ENCODE data around the gene TMED4.

TMED4 gene

DNA sequence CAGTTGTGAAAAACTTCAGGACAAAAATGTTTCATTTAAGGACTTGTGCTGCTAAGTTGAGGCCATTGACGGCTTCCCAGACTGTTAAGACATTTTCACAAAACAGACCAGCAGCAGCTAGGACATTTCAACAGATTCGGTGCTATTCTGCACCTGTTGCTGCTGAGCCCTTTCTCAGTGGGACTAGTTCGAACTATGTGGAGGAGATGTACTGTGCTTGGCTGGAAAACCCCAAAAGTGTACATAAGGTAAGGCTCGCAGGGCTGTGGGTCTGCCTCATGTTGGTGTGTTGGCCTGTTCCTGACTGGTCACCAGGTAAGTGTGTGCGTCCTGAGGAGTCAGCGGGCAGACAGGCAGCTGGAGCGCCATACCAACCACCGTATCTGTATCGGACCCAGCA, 42.3 kb upstream of the TMED4 start:
- Histone ChIP-seq H3K36me3 (ENCODE audit: insufficient read depth, insufficient read length, low read length) (peaks cover 41% of the 10 kb centered on the region), H3K4me1 (ENCODE audit: insufficient read depth, insufficient read length) (peaks cover 3% of the 10 kb centered on the region)
- TF ChIP-seq YY1 (IDR thresholded peaks at IDR 0.05; ENCODE audit: insufficient read depth, insufficient read length) (no peak), SUZ12 (IDR thresholded peaks at IDR 0.05; ENCODE audit: extremely low read depth, insufficient read depth, insufficient read length) (no peak), ZNF274 (IDR thresholded peaks at IDR 0.05; ENCODE audit: low read depth, low read length) (no peak)

DNA sequence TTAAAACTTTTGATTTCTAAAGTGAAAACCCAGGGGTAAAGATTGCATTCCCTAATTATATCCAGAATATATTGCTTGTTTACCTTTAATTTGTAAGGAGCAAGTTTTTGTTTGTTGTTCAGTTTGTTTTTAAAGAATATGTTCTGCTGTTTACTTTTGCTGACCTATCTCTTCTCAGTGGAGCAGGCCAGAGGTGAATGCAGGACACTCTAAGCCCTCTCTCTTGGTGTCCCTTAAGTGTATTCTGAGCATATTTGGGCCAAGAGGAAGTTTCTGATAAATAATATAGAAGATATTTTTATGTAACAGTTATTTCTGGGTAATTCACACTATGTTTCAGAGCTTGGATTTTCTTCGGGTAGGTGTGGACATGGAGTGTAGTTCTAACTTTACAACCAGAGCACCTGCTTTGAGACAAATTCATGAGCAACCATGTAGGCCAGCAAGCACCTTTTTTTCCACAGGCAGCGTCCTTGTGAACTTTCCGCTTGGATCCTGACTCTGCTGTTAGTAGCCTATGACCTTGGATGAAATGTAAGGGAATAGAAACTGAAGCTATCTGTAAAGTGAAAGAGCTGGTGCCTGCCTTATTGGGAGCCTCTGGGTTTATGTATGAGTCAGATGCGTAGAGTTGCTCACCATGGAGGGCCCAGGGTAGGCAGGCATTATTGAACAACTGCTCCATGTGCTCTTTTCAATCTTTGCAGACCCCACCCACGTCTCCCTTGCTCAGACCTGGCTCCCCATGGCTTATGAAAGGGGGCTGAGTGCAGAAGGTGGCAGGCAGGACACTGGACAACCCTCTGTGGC, 40.5 kb upstream of the TMED4 start:
- Histone ChIP-seq H3K27me3 (ENCODE audit: insufficient read depth, insufficient read length) (no peaks in the 10 kb centered on the region), H3K9ac (ENCODE audit: insufficient read length, low read depth) (no peak overlapping the region), H3K36me3 (ENCODE audit: insufficient read depth, insufficient read length, low read length) (peaks cover 36% of the 10 kb centered on the region), H3K9me3 (ENCODE audit: insufficient read depth, low read length) (no peaks in the 10 kb centered on the region), H3K4me3 (ENCODE audit: insufficient read length, low read depth) (no peak overlapping the region), H3K4me1 (ENCODE audit: insufficient read depth, insufficient read length) (peaks cover 3% of the 10 kb centered on the region)
- DNase-seq (ENCODE audit: low read depth, low spot score) = no peak
- TF ChIP-seq SUZ12 (IDR thresholded peaks at IDR 0.05; ENCODE audit: extremely low read depth, insufficient read depth, insufficient read length) (no peak), ZNF274 (IDR thresholded peaks at IDR 0.05; ENCODE audit: low read depth, low read length) (no peak), YY1 (IDR thresholded peaks at IDR 0.05; ENCODE audit: insufficient read depth, insufficient read length) (no peak)

More for the DNA sequence above, 42.3 kb upstream of the TMED4 start:
- Histone ChIP-seq H3K27me3 (ENCODE audit: insufficient read depth, insufficient read length) (no peaks in the 10 kb centered on the region), H3K4me3 (ENCODE audit: insufficient read length, low read depth) (no peak overlapping the region), H3K9ac (ENCODE audit: insufficient read length, low read depth) (no peak overlapping the region), H3K9me3 (ENCODE audit: insufficient read depth, low read length) (no peaks in the 10 kb centered on the region)
- no peak for DNase-seq (ENCODE audit: low read depth, low spot score)

DNA sequence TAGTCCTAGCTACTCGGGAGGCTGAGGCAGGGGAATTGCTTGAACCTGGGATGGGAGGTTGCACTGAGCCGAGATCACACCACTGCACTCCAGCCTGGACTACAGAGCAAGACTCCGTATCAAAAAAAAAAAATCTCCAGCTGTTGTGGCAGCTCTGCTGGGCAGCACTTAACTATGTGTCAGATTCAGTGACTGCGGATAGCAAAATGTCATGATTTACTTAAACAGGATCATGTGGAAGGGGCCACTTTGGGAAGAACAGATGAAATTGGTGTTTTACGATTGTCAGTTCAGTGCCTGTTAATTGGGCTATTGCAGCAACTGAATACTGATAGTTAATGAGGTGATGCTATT, 39.7 kb upstream of the TMED4 start:
- TF ChIP-seq SUZ12 (IDR thresholded peaks at IDR 0.05; ENCODE audit: extremely low read depth, insufficient read depth, insufficient read length) (no peak), ZNF274 (IDR thresholded peaks at IDR 0.05; ENCODE audit: low read depth, low read length) (no peak), YY1 (IDR thresholded peaks at IDR 0.05; ENCODE audit: insufficient read depth, insufficient read length) (no peak)
- Histone ChIP-seq H3K4me1 (ENCODE audit: insufficient read depth, insufficient read length) (peaks cover 3% of the 10 kb centered on the region), H3K9me3 (ENCODE audit: insufficient read depth, low read length) (no peaks in the 10 kb centered on the region), H3K4me3 (ENCODE audit: insufficient read length, low read depth) (no peak overlapping the region), H3K36me3 (ENCODE audit: insufficient read depth, insufficient read length, low read length) (peaks cover 33% of the 10 kb centered on the region), H3K9ac (ENCODE audit: insufficient read length, low read depth) (no peak overlapping the region), H3K27me3 (ENCODE audit: insufficient read depth, insufficient read length) (no peaks in the 10 kb centered on the region)
- no peak for DNase-seq (ENCODE audit: low read depth, low spot score)

DNA sequence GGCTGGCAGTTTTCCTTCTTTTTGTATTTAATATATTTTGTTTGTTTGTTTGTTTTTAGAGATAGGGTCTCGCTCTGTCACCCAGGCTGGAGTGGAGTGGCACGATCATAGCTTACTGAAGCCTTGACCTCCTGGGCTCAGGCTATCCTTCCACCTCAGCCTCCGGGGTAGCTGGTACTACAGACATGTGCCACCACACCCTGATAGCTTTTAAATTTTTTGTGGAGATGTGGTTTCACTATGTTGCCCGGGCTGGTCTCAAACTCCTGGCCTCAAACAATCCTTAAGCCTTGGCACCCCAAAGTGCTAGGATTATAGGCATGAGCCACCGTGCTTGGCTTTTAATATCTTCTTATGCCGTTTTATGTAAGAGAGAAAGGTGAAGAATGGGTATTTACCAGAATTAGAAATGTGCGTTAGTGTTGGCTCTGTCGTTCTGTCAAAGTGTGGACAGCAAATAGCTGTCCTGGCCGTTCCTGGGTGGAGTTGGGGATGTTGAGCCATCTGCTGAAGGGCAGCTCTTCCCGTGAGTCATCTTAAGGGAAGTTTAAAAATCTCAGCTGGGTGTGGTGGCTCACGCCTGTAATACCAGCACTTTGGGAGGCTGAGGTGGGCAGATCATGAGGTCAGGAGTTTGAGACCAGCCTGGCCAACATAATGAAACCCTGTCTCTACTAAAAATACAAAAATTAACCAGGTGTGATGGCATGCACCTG, 39.2 kb upstream of the TMED4 start:
- H3K9ac ChIP-seq (ENCODE audit: insufficient read length, low read depth) = no peak overlapping the region
- H3K36me3 ChIP-seq (ENCODE audit: insufficient read depth, insufficient read length, low read length) = peaks cover 27% of the 10 kb centered on the region
- H3K4me3 ChIP-seq (ENCODE audit: insufficient read length, low read depth) = no peak overlapping the region
- TF ChIP-seq ZNF274 (IDR thresholded peaks at IDR 0.05; ENCODE audit: low read depth, low read length) = no peak
- no peak for TF ChIP-seq SUZ12 (IDR thresholded peaks at IDR 0.05; ENCODE audit: extremely low read depth, insufficient read depth, insufficient read length)
- TF ChIP-seq YY1 (IDR thresholded peaks at IDR 0.05; ENCODE audit: insufficient read depth, insufficient read length) = no peak
- no peak for DNase-seq (ENCODE audit: low read depth, low spot score)
- H3K27me3 ChIP-seq (ENCODE audit: insufficient read depth, insufficient read length) = no peaks in the 10 kb centered on the region
- no peaks in the 10 kb centered on the region for H3K4me1 ChIP-seq (ENCODE audit: insufficient read depth, insufficient read length)
- no peaks in the 10 kb centered on the region for H3K9me3 ChIP-seq (ENCODE audit: insufficient read depth, low read length)

DNA sequence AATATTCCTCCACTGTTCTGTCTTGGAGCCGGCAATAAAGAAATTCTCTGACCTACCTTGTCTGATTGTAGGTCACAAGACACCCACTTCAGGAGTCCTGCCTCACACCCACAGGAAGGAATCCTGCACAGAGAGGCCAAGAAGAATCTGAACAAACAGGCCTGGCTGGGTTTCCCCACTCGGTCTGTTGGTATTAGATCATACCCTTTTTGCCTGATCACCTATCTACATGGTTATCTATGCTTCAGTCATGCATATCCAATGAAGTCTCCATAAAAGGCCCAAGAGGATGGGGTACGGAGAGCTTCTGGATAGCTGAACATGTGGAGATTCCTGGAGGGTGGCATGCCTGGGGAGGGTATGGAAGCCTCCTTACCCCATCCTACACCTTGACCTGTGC, 36.7 kb upstream of the TMED4 start:
- H3K36me3 ChIP-seq (ENCODE audit: insufficient read depth, insufficient read length, low read length) = peaks cover 7% of the 10 kb centered on the region
- no peak for DNase-seq (ENCODE audit: low read depth, low spot score)
- H3K4me3 ChIP-seq (ENCODE audit: insufficient read length, low read depth) = no peak overlapping the region
- H3K9me3 ChIP-seq (ENCODE audit: insufficient read depth, low read length) = no peaks in the 10 kb centered on the region
- TF ChIP-seq YY1 (IDR thresholded peaks at IDR 0.05; ENCODE audit: insufficient read depth, insufficient read length) (no peak), SUZ12 (IDR thresholded peaks at IDR 0.05; ENCODE audit: extremely low read depth, insufficient read depth, insufficient read length) (no peak), ZNF274 (IDR thresholded peaks at IDR 0.05; ENCODE audit: low read depth, low read length) (no peak)
- H3K27me3 ChIP-seq (ENCODE audit: insufficient read depth, insufficient read length) = no peaks in the 10 kb centered on the region
- no peak overlapping the region for H3K9ac ChIP-seq (ENCODE audit: insufficient read length, low read depth)
- H3K4me1 ChIP-seq (ENCODE audit: insufficient read depth, insufficient read length) = no peaks in the 10 kb centered on the region

DNA sequence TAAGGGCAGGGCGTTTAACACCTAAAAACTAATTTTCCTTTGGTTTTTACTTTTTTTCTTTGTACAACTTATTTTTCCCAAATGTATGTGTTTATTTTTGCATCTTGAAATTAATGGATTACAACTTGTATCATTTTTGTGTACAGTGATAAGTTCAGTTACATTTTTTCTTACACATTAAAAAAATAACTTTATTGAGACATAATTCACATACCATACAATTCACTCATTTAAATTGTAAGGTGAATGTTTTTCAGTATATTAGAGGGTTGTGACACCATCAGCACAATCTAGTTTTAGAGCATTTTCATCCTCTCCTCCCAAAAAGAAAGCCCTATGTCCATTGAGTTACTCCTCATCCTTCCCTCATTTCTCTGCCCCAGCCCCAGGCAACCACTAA, 36.0 kb upstream of the TMED4 start:
- no peaks in the 10 kb centered on the region for H3K27me3 ChIP-seq (ENCODE audit: insufficient read depth, insufficient read length)
- H3K4me1 ChIP-seq (ENCODE audit: insufficient read depth, insufficient read length) = no peaks in the 10 kb centered on the region
- H3K9ac ChIP-seq (ENCODE audit: insufficient read length, low read depth) = no peak overlapping the region
- TF ChIP-seq YY1 (IDR thresholded peaks at IDR 0.05; ENCODE audit: insufficient read depth, insufficient read length) = no peak
- TF ChIP-seq SUZ12 (IDR thresholded peaks at IDR 0.05; ENCODE audit: extremely low read depth, insufficient read depth, insufficient read length) = no peak
- no peak for TF ChIP-seq ZNF274 (IDR thresholded peaks at IDR 0.05; ENCODE audit: low read depth, low read length)
- no peaks in the 10 kb centered on the region for H3K9me3 ChIP-seq (ENCODE audit: insufficient read depth, low read length)
- peaks cover 7% of the 10 kb centered on the region for H3K36me3 ChIP-seq (ENCODE audit: insufficient read depth, insufficient read length, low read length)
- no peak for DNase-seq (ENCODE audit: low read depth, low spot score)
- no peak overlapping the region for H3K4me3 ChIP-seq (ENCODE audit: insufficient read length, low read depth)

DNA sequence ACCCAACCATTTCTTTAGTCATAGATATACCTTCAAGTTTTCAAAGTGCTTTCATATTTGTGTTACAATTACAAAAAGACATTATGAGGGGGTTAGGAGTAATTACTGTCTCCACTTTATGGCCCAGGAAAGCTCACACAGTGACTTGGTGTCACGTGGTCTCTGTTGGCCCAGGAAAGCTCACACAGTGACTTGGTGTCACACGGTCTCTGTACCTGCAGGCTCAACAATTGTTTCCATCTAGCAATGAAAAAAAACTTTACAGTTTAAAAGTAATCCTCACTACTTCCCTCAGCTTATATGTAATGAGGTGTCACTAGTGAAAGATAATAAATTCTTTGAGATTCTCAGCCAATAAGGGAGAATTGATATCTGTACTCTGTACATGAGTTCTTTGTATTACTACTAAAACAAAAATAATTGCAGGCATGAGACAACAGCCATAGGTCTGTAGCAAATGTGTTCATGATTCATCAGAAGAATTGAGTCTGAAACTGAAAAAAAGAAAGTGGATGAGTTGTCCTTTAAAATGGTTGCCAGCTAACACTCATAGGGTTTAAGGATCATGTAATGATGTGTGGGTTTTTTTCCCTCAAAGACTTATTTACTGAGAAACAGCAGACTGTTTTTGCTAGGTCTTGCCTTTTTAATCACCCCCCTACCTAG, 35.3 kb upstream of the TMED4 start:
- no peak for DNase-seq (ENCODE audit: low read depth, low spot score)
- Histone ChIP-seq H3K9me3 (ENCODE audit: insufficient read depth, low read length) (no peaks in the 10 kb centered on the region), H3K4me1 (ENCODE audit: insufficient read depth, insufficient read length) (no peaks in the 10 kb centered on the region), H3K27me3 (ENCODE audit: insufficient read depth, insufficient read length) (no peaks in the 10 kb centered on the region), H3K4me3 (ENCODE audit: insufficient read length, low read depth) (no peak overlapping the region), H3K9ac (ENCODE audit: insufficient read length, low read depth) (no peak overlapping the region), H3K36me3 (ENCODE audit: insufficient read depth, insufficient read length, low read length) (peaks cover 7% of the 10 kb centered on the region)
- no peak for TF ChIP-seq SUZ12 (IDR thresholded peaks at IDR 0.05; ENCODE audit: extremely low read depth, insufficient read depth, insufficient read length)
- no peak for TF ChIP-seq ZNF274 (IDR thresholded peaks at IDR 0.05; ENCODE audit: low read depth, low read length)
- no peak for TF ChIP-seq YY1 (IDR thresholded peaks at IDR 0.05; ENCODE audit: insufficient read depth, insufficient read length)
